HUES6 (cell line): Measurements from ENCODE around the gene SIPA1L3.

ENCODE experiments used
- H3K27ac ChIP-seq: 2 replicates; pipeline ENCODE4 v1.7.0; 2013; ENCODE audit warnings: low read depth, mild to moderate bottlenecking, low read length, inconsistent platforms
- H3K27me3 ChIP-seq: 2 replicates; pipeline ENCODE4 v1.6.1; 2013; ENCODE audit warnings: low read length; ENCODE audit not compliant: control insufficient read depth, insufficient read depth
- H3K36me3 ChIP-seq: 2 replicates; pipeline ENCODE4 v1.6.1; 2013; ENCODE audit warnings: low read length; ENCODE audit not compliant: control insufficient read depth, insufficient read depth
- H3K4me1 ChIP-seq: 2 replicates; pipeline ENCODE4 v1.6.1; 2013; ENCODE audit warnings: low read length; ENCODE audit not compliant: control insufficient read depth, insufficient read depth
- H3K4me3 ChIP-seq: 2 replicates; pipeline ENCODE4 v1.5.1; 2013; ENCODE audit warnings: low read depth, low read length
- H3K9ac ChIP-seq: one replicate; pipeline ENCODE4 v1.6.1; 2013; ENCODE audit warnings: mild to moderate bottlenecking, low read length
- H3K9me3 ChIP-seq: 2 replicates; pipeline ENCODE4 v1.6.1; 2013; ENCODE audit warnings: low read depth, low read length; ENCODE audit not compliant: control insufficient read depth, insufficient read depth

The SIPA1L3 gene

DNA sequence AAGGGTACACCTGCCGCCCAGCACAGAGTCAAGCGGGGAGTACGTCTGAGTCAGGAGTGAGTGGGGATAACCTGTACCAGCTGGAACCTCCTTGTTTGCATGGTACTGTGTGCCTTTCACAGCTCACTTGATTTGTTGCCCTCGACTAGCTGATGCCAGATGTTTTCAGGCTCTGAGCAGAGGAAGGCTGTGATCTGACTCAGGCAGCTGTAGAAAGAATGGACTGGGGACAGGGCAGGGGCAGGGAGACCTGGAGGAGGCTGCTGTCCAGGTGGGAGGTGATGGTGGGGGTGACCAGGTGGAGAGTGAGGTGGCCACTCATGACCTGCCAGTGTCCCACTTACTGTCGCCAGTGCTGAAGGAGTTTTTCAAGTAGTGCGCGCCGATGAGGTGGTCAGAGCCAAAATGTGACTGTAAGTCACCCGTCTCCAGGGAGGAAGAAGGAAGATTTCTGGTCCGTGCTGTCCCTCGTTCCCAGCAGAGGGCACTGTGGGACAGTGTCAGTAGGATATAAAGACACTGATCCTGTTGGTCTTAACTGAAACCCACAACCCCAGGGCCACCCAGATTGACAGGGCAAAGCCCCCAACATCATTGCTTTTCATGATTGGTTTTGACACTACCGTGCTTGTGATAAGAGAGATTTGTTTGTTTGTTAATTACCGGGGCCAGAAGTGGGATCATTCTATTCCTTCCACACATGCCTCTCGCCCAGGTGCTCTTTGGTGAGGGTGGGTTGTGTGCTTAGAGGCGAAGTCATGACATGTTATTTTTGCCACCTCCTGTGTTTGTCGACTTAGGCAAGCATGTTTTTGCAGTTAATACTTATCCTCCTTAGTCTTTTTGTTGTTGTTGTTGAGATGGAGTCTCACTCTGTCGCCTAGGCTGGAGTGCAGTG lies 188.7 kb downstream of the SIPA1L3 start:
- no peak overlapping the region for H3K4me3 ChIP-seq
- peaks cover 22% of the 10 kb centered on the region for H3K36me3 ChIP-seq
- H3K9me3 ChIP-seq: peaks cover 10% of the 10 kb centered on the region
- H3K27ac ChIP-seq: no peak overlapping the region
- H3K4me1 ChIP-seq: no peaks in the 10 kb centered on the region
- H3K27me3 ChIP-seq: no peaks in the 10 kb centered on the region
- no peak overlapping the region for H3K9ac ChIP-seq

DNA sequence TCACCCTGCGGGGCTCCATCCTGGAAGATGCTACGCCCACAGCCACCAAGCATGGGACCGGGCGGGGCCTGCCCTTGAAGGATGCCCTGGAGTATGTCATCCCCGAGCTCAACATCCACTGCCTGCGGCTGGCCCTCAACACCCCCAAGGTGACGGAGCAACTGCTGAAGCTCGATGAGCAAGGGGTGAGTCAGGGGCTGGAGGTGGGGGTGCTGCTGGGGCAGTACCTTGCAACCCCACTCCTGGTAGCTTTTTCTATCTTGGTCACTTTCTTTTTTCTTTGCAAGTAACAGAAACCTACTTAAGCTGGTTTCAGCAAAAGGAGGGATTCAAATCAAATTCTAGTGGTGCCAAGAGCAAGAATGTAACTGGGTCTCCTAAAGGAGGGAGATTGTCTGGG lies 193.0 kb downstream of the SIPA1L3 start:
- no peaks in the 10 kb centered on the region for H3K4me1 ChIP-seq
- no peak overlapping the region for H3K9ac ChIP-seq
- H3K27ac ChIP-seq: no peak overlapping the region
- no peaks in the 10 kb centered on the region for H3K27me3 ChIP-seq
- peaks cover 37% of the 10 kb centered on the region for H3K36me3 ChIP-seq
- H3K4me3 ChIP-seq: no peak overlapping the region
- peaks cover 10% of the 10 kb centered on the region for H3K9me3 ChIP-seq

DNA sequence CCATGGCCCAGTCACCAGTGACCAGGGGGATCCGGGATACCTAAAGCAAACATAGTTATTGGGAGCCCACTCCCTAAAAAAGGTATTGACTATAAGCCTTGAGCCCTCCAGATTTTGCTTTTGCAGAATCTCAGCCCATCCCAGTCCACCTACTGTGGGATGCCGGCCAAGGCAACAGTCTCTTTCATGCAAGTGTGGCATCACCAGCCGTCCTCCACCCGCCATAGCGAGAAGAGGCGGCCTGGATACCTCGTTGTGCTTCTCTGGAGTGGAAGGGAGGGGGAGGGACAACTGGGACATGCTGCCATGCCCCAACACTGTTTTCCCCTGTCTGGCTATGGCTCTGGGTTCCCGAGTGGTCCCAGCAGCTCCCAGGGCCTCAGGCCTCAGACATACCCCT lies 193.6 kb downstream of the SIPA1L3 start:
- Histone ChIP-seq H3K36me3 (peaks cover 41% of the 10 kb centered on the region), H3K9ac (no peak overlapping the region), H3K4me3 (no peak overlapping the region), H3K27me3 (no peaks in the 10 kb centered on the region), H3K4me1 (no peaks in the 10 kb centered on the region), H3K9me3 (peaks cover 10% of the 10 kb centered on the region), H3K27ac (no peak overlapping the region)

DNA sequence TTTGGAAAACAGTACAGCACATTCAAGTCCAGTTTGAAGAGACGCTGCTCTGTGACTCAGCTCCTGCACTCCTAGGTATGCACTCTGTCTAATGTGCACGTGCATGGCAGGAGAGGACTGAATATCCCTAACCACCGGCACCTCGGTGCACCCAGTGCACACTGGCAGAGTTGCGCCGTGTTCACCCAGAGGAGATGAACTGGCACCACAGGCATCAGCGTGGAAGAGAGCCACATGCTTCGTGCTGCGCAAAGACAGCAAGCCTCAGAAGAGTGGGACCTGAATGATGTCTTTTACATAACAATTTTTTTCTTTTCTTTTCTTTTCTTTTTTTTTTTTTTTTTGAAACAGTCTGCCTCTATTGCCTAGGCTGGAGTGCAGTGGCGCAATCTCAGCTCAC lies 194.7 kb downstream of the SIPA1L3 start:
- peaks cover 10% of the 10 kb centered on the region for H3K9me3 ChIP-seq
- H3K4me1 ChIP-seq: no peaks in the 10 kb centered on the region
- no peak overlapping the region for H3K9ac ChIP-seq
- no peak overlapping the region for H3K4me3 ChIP-seq
- H3K27ac ChIP-seq: no peak overlapping the region
- peaks cover 49% of the 10 kb centered on the region for H3K36me3 ChIP-seq
- H3K27me3 ChIP-seq: no peaks in the 10 kb centered on the region

DNA sequence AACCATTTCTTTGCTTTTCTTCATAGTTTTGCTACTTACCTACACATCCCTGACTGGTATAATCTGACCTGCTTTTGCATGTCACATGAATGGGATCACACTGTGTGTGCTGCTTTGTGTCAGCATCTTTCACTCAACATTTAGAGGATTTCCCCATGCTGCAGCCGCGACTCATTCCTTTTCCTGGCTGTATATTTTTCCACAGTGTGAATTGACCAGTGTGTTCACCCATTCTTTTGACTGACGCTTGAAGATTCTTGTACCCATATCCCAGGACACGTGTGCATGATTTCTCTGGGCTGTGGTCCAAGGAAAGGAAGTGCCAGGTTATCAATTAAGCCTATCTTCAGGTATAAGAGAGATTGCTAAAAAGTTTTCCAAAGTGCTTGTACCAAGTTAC lies 198.6 kb downstream of the SIPA1L3 start:
- Histone ChIP-seq H3K4me3 (no peak overlapping the region), H3K27ac (no peak overlapping the region), H3K9ac (no peak overlapping the region), H3K9me3 (no peaks in the 10 kb centered on the region), H3K36me3 (peaks cover 65% of the 10 kb centered on the region), H3K4me1 (no peaks in the 10 kb centered on the region), H3K27me3 (no peaks in the 10 kb centered on the region)

DNA sequence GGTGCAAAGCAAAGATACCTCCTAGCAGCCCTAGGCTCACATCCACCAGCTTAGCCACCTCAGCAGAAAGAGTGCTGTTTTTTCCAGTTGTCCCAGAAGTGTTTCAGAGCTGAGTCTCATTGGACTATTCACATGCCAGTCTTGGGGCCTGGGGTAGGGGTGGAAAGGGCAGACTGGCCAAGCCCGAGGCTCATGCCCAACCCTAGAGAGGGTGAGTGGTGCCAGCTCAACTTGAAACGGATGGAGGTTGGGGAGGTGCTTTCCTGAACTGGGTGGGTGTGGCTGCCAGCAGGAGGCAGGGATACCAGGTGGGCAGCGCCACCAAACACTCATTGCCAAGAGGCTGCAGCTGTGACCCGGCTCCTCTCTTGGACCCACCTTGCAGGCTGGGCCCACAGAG lies 200.1 kb downstream of the SIPA1L3 start:
- peaks cover 63% of the 10 kb centered on the region for H3K36me3 ChIP-seq
- H3K4me3 ChIP-seq: no peak overlapping the region
- H3K9me3 ChIP-seq: no peaks in the 10 kb centered on the region
- no peaks in the 10 kb centered on the region for H3K4me1 ChIP-seq
- no peak overlapping the region for H3K27ac ChIP-seq
- H3K9ac ChIP-seq: no peak overlapping the region
- no peaks in the 10 kb centered on the region for H3K27me3 ChIP-seq

DNA sequence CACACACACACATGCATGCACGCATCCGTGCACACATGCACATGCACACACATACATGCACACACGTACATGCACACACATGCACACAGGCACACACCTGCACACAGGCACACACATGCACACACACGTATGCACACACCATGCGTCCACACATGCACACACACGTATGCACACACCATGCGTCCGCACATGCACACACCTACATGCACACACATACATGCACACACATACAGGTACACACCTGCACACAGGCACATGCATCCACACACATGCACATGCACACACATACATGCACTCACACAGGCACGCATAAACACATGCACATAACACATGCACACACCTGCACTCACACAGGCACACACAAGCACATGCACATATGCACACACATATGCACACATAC lies 204.9 kb downstream of the SIPA1L3 start:
- peaks cover 65% of the 10 kb centered on the region for H3K36me3 ChIP-seq
- H3K27me3 ChIP-seq: no peaks in the 10 kb centered on the region
- H3K9me3 ChIP-seq: no peaks in the 10 kb centered on the region
- no peak overlapping the region for H3K4me3 ChIP-seq
- H3K9ac ChIP-seq: no peak overlapping the region
- no peak overlapping the region for H3K27ac ChIP-seq
- H3K4me1 ChIP-seq: peaks cover 3% of the 10 kb centered on the region; the same call in 1 of the 2 replicates

DNA sequence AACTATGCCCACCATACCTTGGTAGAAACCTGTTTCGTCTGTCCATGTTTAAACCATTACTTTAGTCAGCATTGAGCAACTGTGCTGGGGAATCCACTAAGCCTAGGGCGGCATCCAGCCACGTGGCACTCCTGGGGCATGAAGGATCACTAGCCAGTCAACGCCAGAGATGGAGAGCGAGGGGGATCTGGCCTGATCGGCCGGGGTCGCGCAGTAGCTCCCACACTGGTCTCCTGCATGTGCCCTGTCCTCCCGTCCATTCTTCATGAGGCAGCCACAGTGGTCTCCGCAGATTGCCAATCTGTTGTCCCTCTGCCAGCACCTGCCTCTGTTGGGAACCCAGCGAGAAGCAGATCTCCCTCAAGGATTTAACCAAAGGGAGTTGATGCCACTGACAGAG lies 207.6 kb downstream of the SIPA1L3 start:
- Histone ChIP-seq H3K9ac (peak overlapping the region; percentile 12), H3K27ac (no peak overlapping the region), H3K27me3 (no peaks in the 10 kb centered on the region), H3K4me3 (no peak overlapping the region), H3K9me3 (no peaks in the 10 kb centered on the region), H3K4me1 (peaks cover 3% of the 10 kb centered on the region; the same call in 1 of the 2 replicates), H3K36me3 (peaks cover 53% of the 10 kb centered on the region)

DNA sequence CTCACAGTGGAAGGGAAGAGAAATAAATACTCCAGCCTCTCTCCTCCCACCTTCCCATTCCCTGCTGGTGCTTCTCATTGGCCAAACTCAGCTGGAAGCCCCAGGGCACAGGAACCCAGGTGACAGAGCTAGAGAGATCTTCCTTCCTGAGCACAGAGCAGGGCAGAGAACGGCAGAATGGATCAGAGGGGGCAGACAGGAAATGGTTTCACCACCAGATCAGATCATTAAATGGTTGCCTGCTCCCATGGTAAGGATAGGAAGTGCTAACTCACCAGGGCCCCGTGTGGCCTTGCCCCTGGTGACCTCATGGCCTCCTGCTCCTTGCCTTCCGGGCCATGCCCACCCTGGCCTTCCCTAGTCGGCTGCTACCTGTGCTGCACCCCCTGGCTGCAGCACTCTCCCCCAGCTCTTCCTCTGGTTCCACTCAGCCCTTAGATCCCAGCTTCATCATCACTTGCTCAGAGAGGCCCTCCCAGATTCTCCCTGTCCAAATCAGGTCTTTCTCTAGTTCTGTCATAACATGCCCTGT lies 208.3 kb downstream of the SIPA1L3 start:
- H3K27me3 ChIP-seq: no peaks in the 10 kb centered on the region
- H3K4me3 ChIP-seq: no peak overlapping the region
- H3K27ac ChIP-seq: no peak overlapping the region
- peaks cover 3% of the 10 kb centered on the region; the same call in 1 of the 2 replicates for H3K4me1 ChIP-seq
- H3K9ac ChIP-seq: no peak overlapping the region
- H3K36me3 ChIP-seq: peaks cover 54% of the 10 kb centered on the region
- no peaks in the 10 kb centered on the region for H3K9me3 ChIP-seq

DNA sequence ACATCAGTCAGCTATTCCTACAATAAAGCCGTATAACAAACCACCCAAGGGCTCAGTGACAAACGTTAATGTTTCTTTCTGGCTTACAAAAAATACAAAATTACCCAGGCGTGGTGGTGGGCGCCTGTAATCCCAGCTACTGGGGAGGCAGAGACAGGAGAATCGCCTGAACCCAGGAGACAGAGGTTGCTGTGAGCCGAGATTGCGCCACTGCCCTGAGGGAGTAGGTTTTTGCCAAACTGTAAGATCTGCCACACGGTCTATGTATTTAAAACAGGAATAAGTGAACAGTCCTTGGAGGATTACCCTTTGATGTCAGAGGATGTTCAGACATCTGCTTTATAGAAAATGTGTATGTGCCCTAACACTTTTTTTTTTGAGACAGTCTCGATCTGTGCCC lies 211.2 kb downstream of the SIPA1L3 start:
- Histone ChIP-seq H3K27me3 (no peaks in the 10 kb centered on the region), H3K4me3 (no peak overlapping the region), H3K36me3 (peaks cover 47% of the 10 kb centered on the region), H3K27ac (no peak overlapping the region), H3K9me3 (peaks cover 14% of the 10 kb centered on the region), H3K9ac (no peak overlapping the region), H3K4me1 (peaks cover 3% of the 10 kb centered on the region; the same call in 1 of the 2 replicates)

DNA sequence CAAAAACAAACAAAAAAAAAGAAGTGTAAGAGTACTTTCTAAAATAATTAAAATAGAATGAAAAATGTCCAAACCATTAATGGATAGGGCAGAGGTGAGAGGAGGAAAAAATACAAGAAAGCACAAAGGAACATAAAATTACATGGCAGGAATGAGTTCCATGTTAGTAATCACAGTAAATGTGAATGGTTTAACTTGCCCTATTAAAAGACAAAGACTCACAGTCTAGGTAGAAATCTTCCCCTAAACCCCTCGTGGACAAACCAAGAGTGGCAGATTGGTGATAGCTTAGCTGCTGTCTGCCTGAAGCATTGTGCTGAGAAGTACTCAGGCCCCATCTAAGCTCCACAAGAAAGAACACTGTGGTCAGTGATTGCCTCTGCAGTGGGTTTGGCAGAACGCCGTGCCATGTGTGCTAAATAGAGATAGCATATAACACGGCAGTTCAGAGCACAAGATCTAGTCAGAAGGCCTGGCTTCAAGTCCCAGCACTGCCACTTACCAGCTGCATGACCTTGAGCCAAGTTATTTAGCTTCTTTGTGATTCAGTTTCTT lies 213.5 kb downstream of the SIPA1L3 start:
- H3K9me3 ChIP-seq: peaks cover 22% of the 10 kb centered on the region
- no peak overlapping the region for H3K27ac ChIP-seq
- H3K27me3 ChIP-seq: no peaks in the 10 kb centered on the region
- no peaks in the 10 kb centered on the region for H3K4me1 ChIP-seq
- H3K9ac ChIP-seq: no peak overlapping the region
- H3K4me3 ChIP-seq: no peak overlapping the region
- peaks cover 40% of the 10 kb centered on the region for H3K36me3 ChIP-seq
